GM23248 (cell line): ENCODE results near the gene ZNF749. TPM values are rescaled to one million over a fixed set of nuclear protein-coding genes. Genes with fewer than 3 reads are reported as not detected.

Source experiments
- DNase-seq: peaks from one replicate; pipeline ENCODE4 v3.0.0-alpha.2; 2015
- H2AFZ ChIP-seq: fragments of 200-600 bp; sonication (generic); 2 replicates; pipeline ENCODE4 v1.6.1; 2016; ENCODE audit warnings: antibody characterized with exemption
- H3F3A ChIP-seq: fragments of 200-600 bp; sonication (generic); 2 replicates; pipeline ENCODE4 v1.6.1; 2016; ENCODE audit warnings: mild to moderate bottlenecking, antibody characterized with exemption, mixed run types; ENCODE audit not compliant: insufficient read depth
- H3K27ac ChIP-seq: fragments of 200-600 bp; sonication (generic); 2 replicates; pipeline ENCODE4 v1.5.1; 2016; ENCODE audit warnings: mild to moderate bottlenecking
- H3K27me3 ChIP-seq: fragments of 200-600 bp; sonication (generic); replicated peaks from 2 replicates; pipeline ENCODE4 v1.6.1; 2016; ENCODE audit warnings: mild to moderate bottlenecking; ENCODE audit not compliant: insufficient read depth
- H3K36me3 ChIP-seq: fragments of 200-600 bp; sonication (generic); 2 replicates; pipeline ENCODE4 v1.6.1; 2016; ENCODE audit warnings: low read depth, mild to moderate bottlenecking
- H3K4me1 ChIP-seq: fragments of 200-600 bp; sonication (generic); 2 replicates; pipeline ENCODE4 v1.6.1; 2016; ENCODE audit warnings: mild to moderate bottlenecking; ENCODE audit not compliant: insufficient read depth
- H3K4me2 ChIP-seq: fragments of 200-600 bp; sonication (generic); one replicate; pipeline ENCODE4 v1.6.1; 2016; ENCODE audit warnings: mild to moderate bottlenecking; ENCODE audit not compliant: unreplicated experiment
- H3K4me3 ChIP-seq: fragments of 200-600 bp; sonication (generic); 2 replicates; pipeline ENCODE4 v1.5.1; 2016; ENCODE audit warnings: mild to moderate bottlenecking
- H3K79me2 ChIP-seq: fragments of 200-600 bp; sonication (generic); 2 replicates; pipeline ENCODE4 v1.6.1; 2016; ENCODE audit warnings: mild to moderate bottlenecking; ENCODE audit not compliant: insufficient read depth
- H3K9ac ChIP-seq: fragments of 200-600 bp; sonication (generic); 2 replicates; pipeline ENCODE4 v1.6.1; 2016; ENCODE audit warnings: mild to moderate bottlenecking
- H3K9me2 ChIP-seq: fragments of 200-600 bp; sonication (generic); 2 replicates; pipeline ENCODE4 v1.6.1; 2016; ENCODE audit warnings: mixed run types, mild to moderate bottlenecking, moderate library complexity; ENCODE audit not compliant: insufficient read depth
- H3K9me3 ChIP-seq: fragments of 200-600 bp; sonication (generic); one replicate; pipeline ENCODE4 v1.6.1; 2017; ENCODE audit warnings: low read depth
- H4K20me1 ChIP-seq: fragments of 200-600 bp; sonication (generic); 2 replicates; pipeline ENCODE4 v1.6.0; 2016; ENCODE audit not compliant: insufficient read depth
- EZH2 ChIP-seq: fragments of 200-600 bp; sonication (generic); IDR thresholded peaks from 2 replicates; pipeline ENCODE4 v1.6.1; 2018; ENCODE audit warnings: antibody characterized with exemption, mild to moderate bottlenecking; ENCODE audit not compliant: insufficient read depth, poor library complexity, severe bottlenecking
- EZH2phosphoT487 ChIP-seq: fragments of 200-600 bp; sonication (generic); IDR thresholded peaks from 2 replicates; pipeline ENCODE4 v1.6.1; 2018; ENCODE audit warnings: antibody characterized with exemption, moderate library complexity, mild to moderate bottlenecking, low read depth; ENCODE audit not compliant: insufficient read depth
- WGBS, 2 experiments: methylation state at CpG; one replicate each; pipeline ENCODE4 v1.1.6; 2015 to 2017; ENCODE audit warnings: low lambda C conversion rate in 2 of 2, low coverage in 1 of 2; ENCODE audit errors: missing lambda C conversion rate in 2 of 2; 5-methylcytosine and 5-hydroxymethylcytosine counted together
- in situ Hi-C: fragments of 300-500 bp; cut with MboI; formaldehyde crosslinking; loops from 2 replicates; pipeline ENCODE4 v1.15.0; 2020
- polyA plus RNA-seq: library from polyadenylated mRNA; unstranded; fragments of >200 nt; fragmentation: Nextera tagmentation; extraction: Ambion mirVana; gene quantifications from 2 replicates; pipeline ENCODE4 v1.2.1, GENCODE V29; 2016
- total RNA-seq: library from RNA; depleted of rRNA; stranded (reverse); fragments of >200 nt; shearing (Covaris generic); gene quantifications from 2 replicates; pipeline ENCODE4 v1.2.3, GENCODE V29; 2014

Gene ZNF749
- total and polyA plus RNA-seq, 2 experiments from 2014 or later = 3.6 to 15.8 TPM

- H3K4me3 ChIP-seq = no peak overlapping the region
- no peaks in the 10 kb centered on the region for H3K9me2 ChIP-seq
- H3K79me2 ChIP-seq = peaks cover 68% of the 10 kb centered on the region
- DNase-seq = peak; percentile 42
- H3K4me1 ChIP-seq = peaks cover 25% of the 10 kb centered on the region
- peak overlapping the region; percentile 9; the same call in 1 of the 2 replicates for H3K9ac ChIP-seq
- 0 out of 2 replicates have a peak overlapping the region, but pooled peaks have one; percentile 28 for H3K27ac ChIP-seq
- WGBS, 2 experiments = 26 to 37% methylated on average over 4 of the region's 4 CpGs
- no peaks in the 10 kb centered on the region for H4K20me1 ChIP-seq
- H3F3A ChIP-seq = peaks cover 4% of the 10 kb centered on the region; the same call in 1 of the 2 replicates
- no peaks in the 10 kb centered on the region for H3K36me3 ChIP-seq
- in situ Hi-C loops = no loop called here
- no peak overlapping the region for H3K4me2 ChIP-seq
- TF ChIP-seq EZH2 (no peak), EZH2phosphoT487 (no peak)
- H2AFZ ChIP-seq = no peak overlapping the region
- H3K9me3 ChIP-seq = no peaks in the 10 kb centered on the region
- no peaks in the 10 kb centered on the region for H3K27me3 ChIP-seq
Observed at GRCh38 chr19:57437931-57438330, 2.8 kb downstream of the ZNF749 start.

GRCh38 chr19:57438925-57439324 lies 3.8 kb downstream of the ZNF749 start:
- 84 to 87% methylated on average over 9 of the region's 9 CpGs for WGBS, 2 experiments
- Histone ChIP-seq H3F3A (peaks cover 4% of the 10 kb centered on the region; the same call in 1 of the 2 replicates), H3K9me3 (no peaks in the 10 kb centered on the region), H3K4me3 (no peak overlapping the region), H3K4me1 (peaks cover 25% of the 10 kb centered on the region), H3K27ac (no peak overlapping the region), H3K9ac (no peak overlapping the region), H3K27me3 (no peaks in the 10 kb centered on the region), H2AFZ (no peak overlapping the region), H3K4me2 (no peak overlapping the region), H3K79me2 (peaks cover 76% of the 10 kb centered on the region), H3K9me2 (no peaks in the 10 kb centered on the region), H3K36me3 (peaks cover 8% of the 10 kb centered on the region), H4K20me1 (no peaks in the 10 kb centered on the region)
- in situ Hi-C loops = no loop called here
- DNase-seq = no peak
- TF ChIP-seq EZH2 (no peak), EZH2phosphoT487 (no peak)

- H3K79me2 ChIP-seq = peaks cover 64% of the 10 kb centered on the region
- in situ Hi-C loops = no loop called here
- H3K4me1 ChIP-seq = peaks cover 7% of the 10 kb centered on the region; the same call in 1 of the 2 replicates
- no peak for TF ChIP-seq EZH2phosphoT487
- no peak for TF ChIP-seq EZH2
- no peaks in the 10 kb centered on the region for H4K20me1 ChIP-seq
- DNase-seq = no peak
- no peak overlapping the region for H3K9ac ChIP-seq
- H2AFZ ChIP-seq = no peak overlapping the region
- H3K27me3 ChIP-seq = no peaks in the 10 kb centered on the region
- no peak overlapping the region for H3K4me2 ChIP-seq
- H3K36me3 ChIP-seq = peaks cover 15% of the 10 kb centered on the region
- H3F3A ChIP-seq = no peaks in the 10 kb centered on the region
- 79 to 93% methylated on average over 6 to 7 of the region's 7 CpGs for WGBS, 2 experiments
- no peak overlapping the region for H3K4me3 ChIP-seq
- H3K27ac ChIP-seq = no peak overlapping the region
- no peaks in the 10 kb centered on the region for H3K9me2 ChIP-seq
- H3K9me3 ChIP-seq = no peaks in the 10 kb centered on the region
Observed at GRCh38 chr19:57441979-57442752, 7.0 kb downstream of the ZNF749 start.

GRCh38 chr19:57443121-57443696 lies 8.1 kb downstream of the ZNF749 start:
- no peaks in the 10 kb centered on the region for H3K4me1 ChIP-seq
- no peak overlapping the region for H2AFZ ChIP-seq
- H3K79me2 ChIP-seq = peaks cover 54% of the 10 kb centered on the region
- no peaks in the 10 kb centered on the region for H3K27me3 ChIP-seq
- no peaks in the 10 kb centered on the region for H4K20me1 ChIP-seq
- WGBS, 2 experiments = 86 to 87% methylated on average over 5 of the region's 5 CpGs
- no peak overlapping the region for H3K4me3 ChIP-seq
- no peak overlapping the region for H3K27ac ChIP-seq
- in situ Hi-C loops = no loop called here
- H3K9me3 ChIP-seq = no peaks in the 10 kb centered on the region
- no peak overlapping the region for H3K9ac ChIP-seq
- H3F3A ChIP-seq = no peaks in the 10 kb centered on the region
- TF ChIP-seq EZH2phosphoT487 = no peak
- no peak for TF ChIP-seq EZH2
- DNase-seq = no peak
- no peaks in the 10 kb centered on the region for H3K9me2 ChIP-seq
- H3K36me3 ChIP-seq = peaks cover 15% of the 10 kb centered on the region
- H3K4me2 ChIP-seq = no peak overlapping the region
